Stomach (tissue), 4 donors: Measurements from ENCODE around the gene CARHSP1.

ENCODE experiments used
- CTCF ChIP-seq, 7 experiments: fragments of 450-650 bp in 4 of 7; fragments of 200-600 bp in 3 of 7; sonication (generic) in 3 of 7; IDR thresholded peaks; one replicate each; pipeline ENCODE4 v1.5.1; 2016 to 2019; ENCODE audit warnings: antibody characterized with exemption in 7 of 7, control low read depth in 2 of 7, mild to moderate bottlenecking in 1 of 7
- EP300 ChIP-seq: sonication (generic); formaldehyde crosslinking; IDR thresholded peaks from one replicate; pipeline ENCODE4 v1.6.1; 2017; ENCODE audit warnings: antibody characterized with exemption
- POLR2A ChIP-seq, 4 donors: fragments of 450-650 bp; IDR thresholded peaks; one replicate each; pipeline ENCODE4 v1.6.1; 2016; ENCODE audit warnings: antibody characterized with exemption in 4 of 4, control low read depth in 2 of 4, mild to moderate bottlenecking in 1 of 4, moderate library complexity in 1 of 4
- POLR2AphosphoS5 ChIP-seq, 3 donors: sonication (generic); formaldehyde crosslinking; IDR thresholded peaks; one replicate each; pipeline ENCODE4 v1.6.1; 2016; ENCODE audit warnings: antibody characterized with exemption in 3 of 3

GRCh38 chr16:8826278-8826879, 42.4 kb downstream of the CARHSP1 start:
- TF ChIP-seq POLR2AphosphoS5 (IDR thresholded peaks at IDR 0.05) (no peak), CTCF (IDR thresholded peaks at IDR 0.05) (no peak), POLR2A (IDR thresholded peaks at IDR 0.05) (no peak), EP300 (no peak)
